NCI-H345 treated with DMSO at 0.1 percent for 48 hours (cell line): Measurements from ENCODE around the gene CYP2D6.
"Not testable (repeated sequence)": the region's sequence is repeated elsewhere in the genome, so short reads cannot be mapped to it uniquely, and the experiment has no call there.

Experiments
- DNase-seq: peaks from one replicate; lab custom pipeline; 2025; ENCODE audit not compliant: unreplicated experiment; lab: John Stamatoyannopoulos, UW

The CYP2D6 gene

GRCh38 chr22:42158456-42159132 lies 28.0 kb upstream of the CYP2D6 start:
- no peak for DNase-seq

GRCh38 chr22:42156598-42156997 lies 26.0 kb upstream of the CYP2D6 start:
- DNase-seq: no peak

- DNase-seq: no peak
Measured at GRCh38 chr22:42156121-42156520, 25.5 kb upstream of the CYP2D6 start.

- no peak for DNase-seq
Measured at GRCh38 chr22:42155053-42155543, 24.5 kb upstream of the CYP2D6 start.

GRCh38 chr22:42154293-42155052 lies 23.9 kb upstream of the CYP2D6 start:
- DNase-seq: no peak

- DNase-seq: no peak
Measured at GRCh38 chr22:42152661-42153270, 22.2 kb upstream of the CYP2D6 start.

GRCh38 chr22:42151924-42152635 lies 21.5 kb upstream of the CYP2D6 start:
- DNase-seq: no peak

GRCh38 chr22:42150727-42151590 lies 20.3 kb upstream of the CYP2D6 start:
- no peak for DNase-seq

- not testable (repeated sequence) for DNase-seq
Measured at GRCh38 chr22:42149798-42150197, 19.2 kb upstream of the CYP2D6 start.

- no peak for DNase-seq
Measured at GRCh38 chr22:42145175-42145574, 14.6 kb upstream of the CYP2D6 start.

GRCh38 chr22:42143859-42144822 lies 13.5 kb upstream of the CYP2D6 start:
- DNase-seq: not testable (repeated sequence)

GRCh38 chr22:42142771-42143461 lies 12.3 kb upstream of the CYP2D6 start:
- no peak for DNase-seq

GRCh38 chr22:42141307-42142057 lies 10.9 kb upstream of the CYP2D6 start:
- not testable (repeated sequence) for DNase-seq

- not testable (repeated sequence) for DNase-seq
Measured at GRCh38 chr22:42140153-42140552, 9.5 kb upstream of the CYP2D6 start.

GRCh38 chr22:42139508-42139907 lies 8.9 kb upstream of the CYP2D6 start:
- not testable (repeated sequence) for DNase-seq

- DNase-seq: no peak
Measured at GRCh38 chr22:42138972-42139371, 8.4 kb upstream of the CYP2D6 start.

GRCh38 chr22:42138122-42138770 lies 7.6 kb upstream of the CYP2D6 start:
- no peak for DNase-seq
